ENCODE measurements around the gene ARHGAP4.

The ARHGAP4 gene

DNA sequence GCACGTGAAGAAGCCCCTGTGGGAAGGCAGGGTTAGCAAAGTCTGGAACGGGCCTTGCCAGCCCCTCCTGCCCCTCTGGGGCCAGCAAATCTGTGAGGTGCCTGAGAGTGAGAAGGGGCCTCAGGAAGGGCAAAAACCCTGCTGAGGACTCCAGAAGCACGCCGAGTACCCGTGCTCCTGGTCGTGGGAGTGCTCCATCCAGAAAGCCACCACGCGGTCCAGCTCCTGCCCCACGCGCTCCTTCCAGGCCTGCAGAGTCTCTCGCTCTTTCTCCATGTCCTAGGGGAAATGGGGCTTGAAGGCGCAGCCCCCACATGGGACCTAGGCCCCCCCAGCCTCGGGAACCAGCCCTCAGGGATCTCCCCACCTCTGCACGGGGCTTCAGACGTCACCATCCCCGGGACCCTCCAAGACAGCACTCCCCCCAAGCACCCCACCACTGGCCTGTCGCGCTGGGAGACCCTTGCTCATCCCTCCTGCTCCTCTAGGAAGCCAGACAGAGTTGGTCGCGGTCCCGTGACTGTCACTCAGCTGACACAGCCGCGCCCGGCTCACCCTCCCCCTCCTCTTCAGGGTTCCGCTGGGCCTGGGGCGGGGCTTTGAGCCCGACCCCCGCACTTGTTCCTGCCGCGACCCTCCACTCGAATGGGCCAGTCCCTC, 18.2 kb upstream of the ARHGAP4 start, which contains the start of gene RENBP:
Gene RENBP, minus strand, starts transcription at position 504 of the 660 bp plus-strand sequence. Its CDS starts 33 bp downstream, at position 471.
- DNase-seq, result no peak

DNA sequence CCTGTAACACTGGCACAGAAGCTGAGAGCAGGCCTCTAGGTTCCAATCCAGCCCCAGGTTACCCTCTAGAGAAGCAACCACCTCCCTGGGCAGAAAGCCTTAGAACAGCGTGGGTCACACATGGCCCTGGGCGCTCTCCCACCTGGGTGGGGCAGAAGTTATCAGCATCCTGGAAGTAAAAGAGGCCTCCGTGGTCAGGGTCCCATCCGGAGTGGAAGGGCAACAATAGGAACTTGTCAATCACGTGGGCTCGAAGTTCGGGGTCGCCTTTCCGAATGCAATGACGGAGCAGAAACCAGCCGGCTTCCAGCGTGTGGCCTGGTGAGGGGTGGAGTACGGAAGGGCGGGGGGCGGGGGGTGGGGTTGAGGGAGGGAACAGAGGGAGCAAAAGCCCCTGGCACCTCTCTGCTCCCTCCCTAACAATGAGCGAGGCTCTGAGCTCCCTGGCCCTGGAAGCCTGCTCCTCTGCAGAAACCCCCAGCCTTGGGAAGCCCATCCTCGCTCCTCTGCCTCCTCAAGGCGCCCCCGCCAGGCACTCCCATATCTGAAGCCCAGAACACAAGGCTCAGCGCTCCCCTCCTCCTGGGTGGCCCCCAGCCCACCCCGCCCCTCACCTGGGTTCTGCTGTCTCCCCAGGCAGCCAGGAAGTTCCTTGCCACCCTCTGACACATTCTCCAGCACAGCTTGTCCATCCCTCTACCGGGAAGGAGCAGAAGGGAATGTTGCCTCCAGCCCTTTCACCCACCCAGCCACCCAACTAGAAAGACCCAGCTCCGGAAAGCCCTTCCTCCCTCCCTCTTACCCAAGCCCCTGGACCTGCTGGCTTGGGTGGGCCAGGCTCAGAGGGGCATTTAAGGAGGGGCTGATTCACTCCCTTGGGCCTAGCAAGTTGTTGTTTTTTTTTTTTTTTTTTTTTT, 15.5 kb upstream of the ARHGAP4 start:
- DNase-seq, result no peak

DNA sequence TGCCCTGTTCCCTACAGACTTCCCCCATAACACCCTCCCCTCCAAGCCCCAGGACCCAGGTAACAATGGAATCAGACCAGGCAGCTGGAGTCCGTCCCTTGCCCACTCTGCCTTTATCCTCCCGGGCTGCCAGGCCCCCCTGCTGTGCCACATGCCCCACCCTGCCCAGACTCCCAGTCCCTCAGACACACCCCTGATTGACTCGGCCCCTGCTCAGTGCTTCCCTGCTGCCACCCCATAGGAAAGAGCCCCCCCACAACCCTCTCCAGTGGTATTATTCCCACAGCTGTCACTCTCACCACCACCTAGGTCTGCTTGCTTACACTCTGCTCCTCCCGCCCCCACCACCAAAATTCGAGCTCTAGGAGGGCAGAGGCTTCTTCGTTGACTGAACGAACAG, 13.5 kb upstream of the ARHGAP4 start:
- no peak for DNase-seq

DNA sequence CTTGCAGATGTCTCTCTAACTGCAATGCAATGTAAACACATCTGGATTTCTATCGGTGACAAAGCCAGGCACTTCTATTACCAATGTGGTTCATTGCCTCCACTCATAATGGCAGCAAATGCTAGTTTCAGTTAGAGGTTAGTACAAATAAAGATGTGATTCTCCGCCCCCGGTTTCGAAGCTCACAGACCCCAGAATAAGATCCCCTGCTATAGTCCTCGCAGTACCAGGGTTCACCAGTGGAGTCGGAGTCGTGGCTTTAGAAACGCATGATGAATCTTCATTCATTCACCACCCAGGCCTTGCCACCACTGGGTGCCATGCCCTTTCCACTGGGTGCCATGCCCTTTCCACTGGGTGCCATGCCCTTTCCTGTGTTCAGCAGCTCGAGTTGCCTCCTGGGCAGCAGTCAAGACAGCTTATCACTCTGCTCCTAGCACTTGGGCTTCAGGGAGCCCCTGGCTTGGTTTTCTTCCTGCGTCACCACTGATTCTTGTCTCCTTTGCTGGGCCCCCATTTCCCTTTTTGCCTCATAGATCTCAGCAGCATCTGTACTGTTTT, 12.2 kb upstream of the ARHGAP4 start:
- no peak for DNase-seq

DNA sequence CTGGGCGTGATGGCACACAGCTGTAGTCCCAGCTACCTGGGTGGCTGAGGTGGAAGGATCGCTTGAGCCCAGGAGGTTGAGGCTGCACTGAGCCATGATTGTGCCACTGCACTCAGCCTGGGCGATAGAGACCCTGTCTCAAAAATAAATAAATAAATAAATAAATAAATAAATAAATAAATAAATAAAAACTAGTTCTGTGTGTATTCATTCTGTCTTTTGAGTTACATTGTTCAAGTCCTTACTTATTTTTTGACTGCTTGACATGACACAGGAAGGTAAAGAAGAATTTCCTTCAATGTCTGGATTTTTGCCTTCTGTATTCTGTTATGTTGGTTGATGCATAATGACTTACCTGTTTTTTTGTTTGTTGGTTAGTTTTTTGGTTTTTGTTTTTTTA, 11.0 kb upstream of the ARHGAP4 start:
- DNase-seq, result no peak

DNA sequence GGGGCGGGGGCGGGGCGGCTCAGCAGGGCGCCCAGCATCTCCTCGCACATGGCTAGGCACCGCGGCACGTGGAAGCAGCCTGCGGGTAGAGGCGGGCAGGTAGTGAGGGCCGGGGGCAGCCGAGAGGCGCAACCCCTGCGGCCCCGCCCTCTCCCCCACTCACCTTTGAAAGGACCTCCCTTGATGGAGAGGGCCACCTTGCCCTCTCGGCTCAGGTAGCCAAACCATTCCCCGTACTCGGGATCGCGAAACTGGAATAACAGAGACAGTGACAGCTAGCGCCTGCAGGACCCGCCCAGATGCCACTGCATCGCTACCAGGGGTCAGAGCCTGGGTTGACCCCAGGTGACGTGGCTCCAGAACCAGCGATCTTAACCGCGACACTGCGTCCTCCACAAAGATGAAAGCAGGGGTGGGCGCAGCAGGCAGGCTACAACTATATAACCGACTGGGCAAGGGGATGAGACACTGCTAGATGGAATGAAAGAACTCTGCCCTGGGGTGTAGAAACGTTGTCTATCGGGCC, 9.3 kb upstream of the ARHGAP4 start:
- DNase-seq, result no peak

DNA sequence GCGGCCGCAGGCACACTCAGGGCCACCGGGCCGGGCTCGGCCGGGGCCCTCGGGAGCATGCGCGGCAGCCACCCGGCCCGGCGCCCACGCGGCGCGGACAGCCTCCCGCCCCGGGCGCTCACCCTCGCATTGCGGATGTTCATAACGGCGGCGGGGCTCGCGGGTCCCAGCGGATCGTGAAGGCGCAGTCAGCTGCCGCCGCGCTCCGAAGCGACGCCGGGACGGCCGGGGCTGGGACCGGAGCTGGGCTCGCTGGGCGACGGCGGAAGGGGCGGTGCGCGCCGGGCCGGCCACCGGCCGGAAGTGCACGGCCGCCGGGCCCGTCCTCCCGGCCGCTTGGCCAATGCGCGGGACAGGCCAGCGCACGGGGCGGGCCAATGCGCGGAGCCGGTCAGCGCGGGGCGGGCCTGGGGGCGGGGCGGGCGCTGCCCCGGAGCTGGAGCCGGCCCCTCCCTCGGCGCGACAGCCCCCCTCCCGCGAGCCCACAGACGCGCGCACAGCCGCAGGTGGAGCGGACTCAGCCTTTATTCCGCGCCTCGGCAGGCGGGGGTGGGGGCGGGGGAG, 8.8 kb upstream of the ARHGAP4 start, which contains the start of gene NAA10:
Gene NAA10, minus strand, starts transcription at position 276 of the 564 bp plus-strand sequence. Its CDS starts 133 bp downstream, at position 143.
- DNase-seq, result peak; percentile 21

DNA sequence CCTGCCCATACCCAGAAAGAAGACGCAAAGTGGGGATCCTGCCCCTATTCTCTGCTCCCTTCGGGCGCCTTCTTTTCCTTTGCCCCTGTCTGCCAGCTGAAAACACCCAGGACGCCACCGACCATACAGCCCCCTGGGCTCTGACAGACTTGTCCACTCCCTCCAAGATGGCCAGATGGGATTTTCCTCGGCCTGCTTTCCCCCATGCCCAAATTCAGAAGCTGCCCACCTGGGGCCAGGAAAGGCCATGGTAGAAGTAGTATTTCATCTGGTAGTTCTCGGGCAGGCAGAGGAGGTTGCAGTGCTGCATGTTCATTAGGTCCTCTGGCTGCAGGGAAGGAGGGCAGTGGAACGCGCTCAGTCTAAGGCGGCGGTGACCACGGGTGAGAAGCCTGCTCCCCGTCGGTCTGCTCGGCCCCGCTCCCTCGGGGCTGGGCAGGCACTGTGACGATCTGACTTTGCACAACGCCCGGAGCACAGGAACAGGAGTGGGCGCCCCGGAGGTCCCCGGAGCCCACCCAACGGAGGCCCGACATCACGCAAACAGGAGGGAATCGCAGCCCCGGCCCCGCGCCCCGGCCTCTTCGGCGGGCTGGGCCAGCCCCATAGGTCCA, 8.2 kb upstream of the ARHGAP4 start:
- no peak for DNase-seq

DNA sequence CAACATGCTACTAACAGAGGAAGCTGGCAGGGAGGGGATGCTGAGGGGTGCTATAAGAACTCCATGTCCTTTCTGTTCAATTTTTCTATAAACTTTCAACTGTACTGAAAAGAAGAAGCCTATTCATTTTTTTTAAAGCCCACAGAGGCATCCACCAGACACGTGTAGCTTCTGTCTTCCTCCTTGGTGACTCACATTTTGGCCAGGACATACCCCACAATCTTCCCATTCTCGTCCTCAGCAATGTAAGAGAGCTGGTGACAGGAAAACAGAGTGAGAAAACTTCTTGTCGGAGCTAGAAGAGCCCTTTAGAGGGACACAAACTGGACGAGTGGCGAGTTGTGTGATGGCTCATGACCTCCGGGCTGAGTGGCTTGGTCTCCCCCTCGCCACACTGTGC, 7.7 kb upstream of the ARHGAP4 start:
- DNase-seq, result no peak

DNA sequence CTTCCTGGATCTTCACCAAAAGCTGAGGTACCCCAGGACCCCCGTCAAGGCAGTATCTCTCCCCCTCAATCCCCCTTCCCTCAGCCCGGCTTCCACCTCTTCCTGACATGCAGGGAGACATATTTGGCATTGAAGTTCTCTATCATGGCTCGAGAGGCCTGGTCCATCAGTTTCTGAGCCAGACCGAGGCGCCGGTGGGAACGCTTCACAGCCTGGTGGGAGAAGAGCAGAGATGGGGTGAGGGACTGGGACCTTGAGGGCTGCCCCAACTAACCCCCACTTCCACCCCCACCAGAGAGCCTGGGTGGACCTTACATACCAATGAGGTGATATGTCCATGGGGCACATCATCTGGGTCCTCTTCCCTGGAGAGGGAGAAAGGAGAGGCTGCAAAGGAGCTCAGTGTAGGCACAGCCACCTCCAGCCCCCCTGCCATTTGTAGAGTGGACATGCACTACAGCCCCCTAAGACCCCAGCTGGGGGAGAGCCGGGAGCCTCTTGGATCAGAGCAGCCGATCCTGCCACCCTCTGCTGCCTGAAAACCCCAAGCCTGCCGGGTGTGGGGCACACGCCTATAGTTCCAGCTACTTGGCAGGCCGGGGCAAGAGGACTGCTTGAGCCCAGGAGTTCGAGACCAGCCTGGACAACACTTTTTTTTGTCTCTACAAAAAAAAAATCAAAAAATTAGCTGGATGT, 6.3 kb upstream of the ARHGAP4 start:
- no peak for DNase-seq

DNA sequence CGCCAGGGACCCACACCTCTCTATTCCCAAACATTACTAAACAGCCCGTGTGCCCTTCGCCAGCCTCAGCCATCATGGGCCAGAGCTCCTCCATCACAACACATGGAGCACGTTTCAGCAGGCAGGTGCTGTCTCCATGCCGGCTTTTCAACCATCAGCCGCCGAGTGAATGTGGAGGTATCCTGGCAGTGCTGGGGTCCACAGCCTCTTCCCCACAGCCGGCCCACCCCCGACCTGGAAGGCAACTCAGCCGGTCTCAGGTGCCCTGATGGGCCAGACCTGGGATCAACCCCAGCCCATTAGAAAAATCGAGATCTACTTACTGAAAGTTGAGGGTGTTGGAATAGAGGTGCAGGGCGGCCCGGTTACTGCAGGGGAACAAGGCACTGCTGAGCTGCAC, 5.7 kb upstream of the ARHGAP4 start:
- DNase-seq, result no peak

DNA sequence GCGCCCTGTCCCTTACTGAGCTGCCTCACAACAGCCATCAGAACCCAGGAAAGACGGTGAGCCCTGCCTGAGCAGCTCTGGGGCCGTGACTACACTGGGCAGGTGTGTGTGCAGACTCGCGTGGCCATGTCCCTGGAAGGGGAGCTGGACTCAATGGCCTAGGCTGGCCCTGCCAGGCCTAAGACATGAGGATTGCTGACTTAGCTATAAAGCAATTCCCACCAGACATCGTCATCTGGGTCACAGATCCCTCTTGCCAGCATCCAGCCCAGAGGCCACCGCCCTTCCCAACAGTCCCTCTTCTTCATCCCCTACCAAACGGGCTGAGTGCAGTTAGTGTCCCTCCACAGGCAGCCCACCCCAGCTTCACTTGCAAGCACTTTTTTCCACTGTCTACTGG, 5.1 kb upstream of the ARHGAP4 start:
- DNase-seq, result no peak

DNA sequence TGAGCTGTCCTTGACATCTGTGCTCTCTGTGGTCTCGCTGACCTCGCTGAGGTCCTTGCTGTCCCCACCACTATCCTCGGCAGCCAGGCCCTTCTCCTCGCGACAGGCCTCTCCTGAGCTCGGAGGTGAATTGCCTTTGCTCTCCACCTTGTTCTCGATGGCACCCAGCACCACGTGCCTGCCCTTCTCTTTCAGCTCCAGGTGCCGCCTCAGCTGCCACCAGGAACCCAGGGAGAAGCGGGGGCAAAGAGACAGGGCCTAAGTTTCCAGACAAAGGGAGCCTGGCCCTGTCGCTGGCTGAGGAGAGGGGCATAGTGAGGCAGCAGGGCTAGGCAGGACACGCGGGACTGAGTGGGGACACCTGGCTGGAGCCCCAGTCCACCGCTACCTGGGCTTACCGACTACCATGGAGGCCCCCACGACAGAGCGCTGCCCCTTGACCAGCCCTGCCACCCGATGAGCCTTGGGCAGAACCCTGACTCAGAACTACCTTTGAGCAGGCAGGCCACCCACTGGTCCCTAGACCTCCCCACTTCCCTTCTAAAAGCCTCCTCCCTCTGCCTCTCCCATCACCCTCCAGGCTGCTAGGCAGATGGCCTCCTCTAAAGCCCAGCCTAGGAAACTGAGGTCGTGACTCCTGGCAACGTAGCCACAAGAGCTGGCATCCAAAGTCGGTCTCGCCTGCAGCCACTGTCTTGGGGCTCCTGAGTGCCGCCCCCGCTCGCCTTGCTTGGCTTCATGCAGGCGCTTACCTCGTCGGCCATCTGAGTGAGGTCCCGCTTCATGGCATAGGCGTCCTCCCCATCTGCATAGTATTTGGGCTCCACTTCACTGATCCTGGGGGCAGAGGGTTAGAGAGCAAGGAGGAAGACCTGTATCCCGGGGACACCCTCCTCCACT, 4.2 kb upstream of the ARHGAP4 start:
- no peak for DNase-seq

DNA sequence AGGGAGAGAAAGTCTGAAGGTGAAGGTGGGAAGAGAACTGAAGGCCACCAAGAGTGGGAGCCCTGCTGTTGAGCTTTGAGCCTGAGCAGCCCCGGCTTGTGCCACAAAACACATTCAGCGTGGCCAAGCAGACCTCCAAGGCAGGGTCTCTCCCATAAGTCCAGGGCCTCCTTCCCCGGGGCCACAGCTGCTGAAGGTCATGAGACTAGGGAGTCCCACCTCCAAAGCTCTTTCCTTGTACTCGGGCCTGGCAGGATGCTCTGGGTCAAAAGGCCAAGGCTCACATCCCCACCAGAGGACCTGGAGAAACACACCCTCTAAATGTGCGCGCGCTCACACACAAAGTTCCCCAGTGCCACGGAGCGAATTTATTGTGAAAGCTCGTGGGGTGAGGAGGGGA, 3.5 kb upstream of the ARHGAP4 start:
- no peak for DNase-seq

DNA sequence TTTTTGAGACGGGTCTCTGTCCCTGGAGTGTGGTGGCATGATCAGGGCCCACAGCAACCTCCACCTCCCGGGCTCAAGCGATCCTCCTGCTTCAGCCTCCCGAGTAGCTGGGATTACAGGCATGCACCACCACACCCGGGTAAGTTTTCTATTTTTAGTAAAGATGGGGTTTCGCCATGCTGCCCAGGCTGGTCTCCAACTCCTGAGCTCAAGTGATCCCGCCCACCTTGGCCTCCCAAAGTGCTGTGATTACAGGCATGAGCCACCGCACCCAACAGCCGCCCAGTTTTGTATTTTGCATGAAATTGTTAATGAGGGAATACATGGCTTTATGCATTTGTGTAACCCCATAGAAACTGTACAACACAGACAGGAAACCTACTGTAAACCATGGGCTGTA, 2.8 kb upstream of the ARHGAP4 start:
- DNase-seq, result no peak

DNA sequence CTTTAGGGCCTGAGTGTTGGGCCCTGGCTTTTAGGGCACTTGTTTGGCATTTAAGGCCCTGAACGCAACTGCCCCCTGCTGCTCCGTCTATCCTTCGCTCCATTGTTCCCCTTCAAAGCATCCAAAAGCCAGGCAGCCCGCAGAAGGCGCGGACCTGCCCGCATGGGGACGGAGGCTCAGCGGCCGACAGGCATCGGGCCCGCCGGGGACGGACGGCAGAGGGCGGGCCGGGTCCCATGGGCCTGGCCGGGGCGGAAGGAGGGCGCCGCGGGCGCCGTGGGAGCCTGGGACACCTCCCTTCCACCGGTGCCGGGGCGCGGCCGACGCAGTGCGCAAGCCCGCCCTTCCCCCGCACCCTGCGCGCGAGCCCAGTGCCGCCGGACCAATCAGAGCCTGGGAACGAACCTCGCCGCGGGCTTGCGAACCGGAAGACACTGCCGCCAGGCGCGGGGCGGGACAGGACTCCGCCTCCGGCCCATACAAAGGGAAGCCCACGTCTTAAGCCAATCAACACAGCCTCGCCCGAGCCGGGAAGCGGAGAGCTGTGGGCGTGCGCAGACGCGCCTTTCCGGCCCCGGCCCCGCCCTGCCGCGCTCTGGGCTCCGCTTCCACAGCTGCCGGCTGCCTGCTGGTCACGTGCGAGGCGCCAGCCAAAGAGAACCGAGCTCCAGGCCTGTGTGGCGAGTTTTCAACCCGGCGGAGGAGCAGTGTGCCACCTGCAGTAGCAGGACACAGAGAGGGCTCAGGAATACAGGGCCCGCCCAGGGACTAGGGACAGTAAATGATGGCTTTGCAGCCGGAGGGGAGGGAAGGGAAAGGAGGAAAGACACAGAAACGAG, 2.1 kb upstream of the ARHGAP4 start:
- peak; percentile 79 for DNase-seq

DNA sequence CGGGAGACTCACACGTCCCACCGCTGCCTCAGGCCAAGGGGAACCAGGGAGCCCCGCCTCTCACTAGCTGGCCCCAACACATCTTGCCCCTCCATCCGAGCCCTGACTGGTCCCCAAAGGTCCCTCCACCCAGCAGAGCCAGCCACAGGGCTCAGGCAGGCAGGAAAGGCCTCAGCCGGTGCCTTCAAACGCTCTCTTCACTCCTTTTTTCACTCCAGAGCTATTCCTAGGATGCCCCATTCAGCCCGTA, 1.5 kb upstream of the ARHGAP4 start:
- no peak for DNase-seq

DNA sequence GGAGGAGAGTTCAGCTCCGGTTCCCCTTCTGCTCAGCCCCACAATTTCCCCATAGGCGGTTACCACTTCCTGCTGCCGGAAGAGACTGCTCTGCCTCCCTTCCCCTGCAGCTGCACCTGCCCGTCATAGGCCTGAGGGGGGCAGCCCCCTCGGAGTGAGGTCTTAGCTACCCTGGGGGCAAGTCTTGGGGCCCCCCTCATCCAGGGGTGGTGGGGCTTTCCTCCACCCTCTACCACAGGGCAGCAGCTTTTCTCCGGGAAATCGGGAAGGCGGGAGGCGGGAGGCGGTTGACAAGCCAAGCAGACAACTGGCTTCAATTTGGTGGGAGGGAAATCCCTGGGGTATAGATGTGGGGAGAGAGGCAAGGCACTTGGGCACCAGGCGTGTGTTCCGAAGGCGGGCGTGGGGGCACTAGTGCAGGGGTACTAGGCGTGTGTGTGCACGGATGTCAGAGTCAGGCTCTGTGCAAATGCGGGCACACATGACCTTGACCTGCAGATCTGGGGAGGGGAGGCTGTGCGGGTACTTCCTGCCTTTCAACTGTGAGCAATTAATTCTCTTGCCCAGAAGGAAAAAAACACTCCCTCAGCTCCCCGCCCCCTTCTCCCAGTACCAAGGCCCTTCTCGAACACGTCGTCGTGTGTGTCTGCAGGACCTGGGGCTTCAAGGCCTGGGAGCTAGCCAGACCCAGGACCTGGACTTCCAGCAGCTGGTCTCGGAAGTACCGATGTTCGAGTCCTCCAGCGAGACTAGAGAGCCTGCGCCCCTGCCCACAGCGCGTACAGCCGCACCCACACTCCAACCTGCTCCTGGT, 1.0 kb upstream of the ARHGAP4 start:
- peak; percentile 45 for DNase-seq

DNA sequence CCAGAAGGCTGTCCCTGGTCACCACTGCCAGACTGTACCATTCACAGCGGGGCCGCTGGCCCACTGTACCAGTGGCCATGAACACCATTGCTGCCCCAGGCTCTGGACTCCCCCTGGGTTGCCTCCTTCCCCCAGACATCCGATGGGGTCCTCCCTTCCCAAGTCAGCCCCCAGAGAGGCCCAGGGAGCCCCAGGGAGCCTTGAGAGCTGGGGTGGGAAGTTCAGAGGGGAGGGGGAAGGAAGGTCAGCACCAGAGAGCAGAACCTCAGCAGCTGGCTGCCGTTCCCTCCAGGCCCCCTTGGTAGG, 441 bp upstream of the ARHGAP4 start:
- no peak for DNase-seq

DNA sequence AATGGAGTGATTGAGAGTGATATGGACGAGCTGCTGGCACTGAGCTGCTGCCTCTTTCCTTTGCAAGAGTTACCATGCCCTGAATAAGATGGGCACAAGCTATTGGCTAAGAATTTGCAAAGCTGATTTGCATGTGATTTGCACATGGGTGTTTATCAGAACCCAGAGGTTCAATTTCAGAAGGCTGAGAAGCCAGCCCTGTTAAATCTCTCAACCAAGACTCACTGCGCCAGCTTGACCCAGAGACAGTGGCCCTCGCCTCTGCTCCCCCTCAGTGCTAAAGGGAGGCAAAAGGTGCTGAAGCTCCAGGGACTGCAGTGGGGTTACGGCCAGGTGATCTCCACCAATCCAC, 701 bp downstream of the ARHGAP4 start:
- DNase-seq, result no peak
